ENCODE data around the gene RNF150.
A peak's percentile ranks its signal among the peaks of the same experiment; 100 is the strongest.

RNF150 gene

DNA sequence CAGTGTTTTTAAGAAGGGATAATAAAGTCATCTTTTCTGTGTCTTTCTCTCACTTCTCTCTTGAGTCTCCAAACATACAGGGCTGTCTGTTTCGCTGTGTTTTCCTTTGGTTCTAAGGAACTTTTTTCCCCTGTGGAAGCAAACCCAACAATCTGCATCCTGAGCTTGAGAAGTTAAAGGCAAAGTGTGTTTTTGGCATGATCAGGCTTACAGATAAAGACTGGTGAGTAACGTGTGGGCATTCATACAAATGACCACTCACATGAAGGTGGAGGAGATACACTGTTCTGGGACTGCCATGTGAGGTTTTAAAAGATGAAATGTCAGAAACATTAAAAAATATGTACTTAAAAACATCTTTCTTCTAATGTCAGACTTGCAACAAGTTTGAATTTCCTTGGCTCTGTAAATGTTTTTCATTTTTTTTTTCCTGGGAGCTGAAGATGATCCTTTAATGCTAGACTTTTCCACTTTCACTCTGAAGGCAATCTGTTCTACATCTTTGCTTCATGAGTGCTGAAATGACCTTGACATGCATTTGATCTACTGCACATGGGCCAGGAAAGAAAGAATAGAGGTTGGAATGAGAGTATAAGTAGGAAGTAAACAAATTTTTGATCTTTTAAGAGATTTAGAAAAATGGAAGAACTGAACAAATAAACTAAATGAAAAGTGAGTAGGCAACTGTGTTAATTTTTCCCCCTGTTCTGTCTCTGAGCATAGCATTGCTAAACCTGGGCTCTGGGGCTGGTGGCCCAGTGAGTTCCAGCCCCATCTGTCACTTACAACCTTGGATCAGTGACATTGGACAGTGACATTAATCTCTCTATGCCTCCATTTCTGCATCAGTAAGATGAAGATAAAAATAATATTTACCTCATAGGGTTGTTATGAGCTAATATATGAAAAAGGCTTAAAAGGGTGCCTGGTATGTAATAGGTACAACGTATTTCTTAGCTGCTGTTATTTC, 226.0 kb downstream of the RNF150 start:
- TF ChIP-seq, protein P1, sequence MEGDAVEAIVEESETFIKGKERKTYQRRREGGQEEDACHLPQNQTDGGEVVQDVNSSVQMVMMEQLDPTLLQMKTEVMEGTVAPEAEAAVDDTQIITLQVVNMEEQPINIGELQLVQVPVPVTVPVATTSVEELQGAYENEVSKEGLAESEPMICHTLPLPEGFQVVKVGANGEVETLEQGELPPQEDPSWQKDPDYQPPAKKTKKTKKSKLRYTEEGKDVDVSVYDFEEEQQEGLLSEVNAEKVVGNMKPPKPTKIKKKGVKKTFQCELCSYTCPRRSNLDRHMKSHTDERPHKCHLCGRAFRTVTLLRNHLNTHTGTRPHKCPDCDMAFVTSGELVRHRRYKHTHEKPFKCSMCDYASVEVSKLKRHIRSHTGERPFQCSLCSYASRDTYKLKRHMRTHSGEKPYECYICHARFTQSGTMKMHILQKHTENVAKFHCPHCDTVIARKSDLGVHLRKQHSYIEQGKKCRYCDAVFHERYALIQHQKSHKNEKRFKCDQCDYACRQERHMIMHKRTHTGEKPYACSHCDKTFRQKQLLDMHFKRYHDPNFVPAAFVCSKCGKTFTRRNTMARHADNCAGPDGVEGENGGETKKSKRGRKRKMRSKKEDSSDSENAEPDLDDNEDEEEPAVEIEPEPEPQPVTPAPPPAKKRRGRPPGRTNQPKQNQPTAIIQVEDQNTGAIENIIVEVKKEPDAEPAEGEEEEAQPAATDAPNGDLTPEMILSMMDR (conservative IDR thresholded peaks at IDR 0.05; ENCODE audit: control insufficient read depth, insufficient read depth, low read depth, low read length): no peak
- no peak for DNase-seq (ENCODE audit: low read depth)
- H3K4me3 ChIP-seq (ENCODE audit: control insufficient read depth, low read depth, low read length): no peak overlapping the region

DNA sequence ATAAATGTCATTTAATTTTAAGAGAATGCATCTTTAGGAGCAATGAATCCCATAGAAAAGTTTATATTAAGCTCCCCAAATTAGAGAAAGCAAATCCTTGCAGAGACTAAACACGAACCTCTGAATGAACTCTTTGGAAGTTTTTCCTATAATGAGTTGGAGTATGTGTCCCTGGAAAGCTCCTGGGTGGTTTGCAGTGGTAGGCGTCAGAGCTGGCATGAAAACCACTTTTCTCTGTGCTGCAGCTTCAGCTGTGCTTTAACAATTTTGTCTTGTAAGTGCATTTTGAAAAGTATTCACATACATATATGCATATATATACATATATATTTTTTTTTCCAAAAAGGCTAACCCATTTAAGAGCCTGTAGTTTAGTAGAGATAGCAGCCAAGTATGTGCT, 228.4 kb downstream of the RNF150 start:
- TF ChIP-seq, protein P1 (conservative IDR thresholded peaks at IDR 0.05; ENCODE audit: control insufficient read depth, insufficient read depth, low read depth, low read length): no peak
- no peak for DNase-seq (ENCODE audit: low read depth)
- H3K4me3 ChIP-seq (ENCODE audit: control insufficient read depth, low read depth, low read length): no peak overlapping the region

DNA sequence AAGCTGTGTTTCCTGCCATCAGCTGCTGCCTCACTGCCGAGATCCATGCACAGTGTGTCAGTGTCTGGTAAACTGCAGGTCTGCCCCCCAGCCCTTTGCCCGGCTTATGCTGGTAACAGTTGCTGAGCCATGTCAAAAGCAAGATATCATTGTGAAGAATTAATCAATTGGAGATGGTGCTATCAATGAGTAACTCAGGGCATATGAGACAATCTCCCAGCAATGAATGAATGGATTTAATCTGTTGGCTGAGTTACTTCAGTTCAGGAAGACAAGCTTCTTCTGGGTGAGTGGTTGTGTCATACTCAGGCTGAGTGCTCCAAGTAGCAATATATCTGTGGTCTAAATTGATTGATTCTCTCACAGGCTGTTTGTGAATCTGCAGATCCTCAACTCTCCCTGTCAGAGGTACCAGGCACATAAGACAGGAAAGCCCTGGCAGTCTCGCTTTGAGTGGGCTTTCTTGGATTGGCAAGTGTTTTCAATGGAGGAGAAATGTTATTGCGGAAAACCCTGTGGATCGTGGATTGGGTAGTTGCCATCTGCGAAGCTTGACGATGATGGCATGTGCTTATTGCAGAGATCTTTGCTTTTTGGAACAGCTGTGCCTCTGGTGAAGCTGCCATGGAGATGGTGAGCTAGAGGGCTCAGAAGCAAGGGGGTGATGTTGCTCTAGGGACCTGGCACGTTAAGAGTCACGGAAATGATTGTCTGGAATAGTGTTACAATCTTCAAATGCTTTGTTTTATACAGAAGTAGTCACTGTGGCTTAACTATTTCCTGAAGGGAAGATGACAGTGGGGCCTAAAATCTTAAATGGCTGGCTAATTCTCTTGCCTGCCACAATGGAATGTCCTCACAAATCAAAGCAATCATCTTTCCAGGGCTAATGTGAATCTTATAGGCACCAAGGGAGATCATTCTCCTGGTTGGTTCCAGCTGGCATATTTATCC, 229.5 kb downstream of the RNF150 start:
- H3K4me3 ChIP-seq (ENCODE audit: control insufficient read depth, low read depth, low read length): no peak overlapping the region
- no peak for DNase-seq (ENCODE audit: low read depth)
- TF ChIP-seq, protein P1 (conservative IDR thresholded peaks at IDR 0.05; ENCODE audit: control insufficient read depth, insufficient read depth, low read depth, low read length): no peak

DNA sequence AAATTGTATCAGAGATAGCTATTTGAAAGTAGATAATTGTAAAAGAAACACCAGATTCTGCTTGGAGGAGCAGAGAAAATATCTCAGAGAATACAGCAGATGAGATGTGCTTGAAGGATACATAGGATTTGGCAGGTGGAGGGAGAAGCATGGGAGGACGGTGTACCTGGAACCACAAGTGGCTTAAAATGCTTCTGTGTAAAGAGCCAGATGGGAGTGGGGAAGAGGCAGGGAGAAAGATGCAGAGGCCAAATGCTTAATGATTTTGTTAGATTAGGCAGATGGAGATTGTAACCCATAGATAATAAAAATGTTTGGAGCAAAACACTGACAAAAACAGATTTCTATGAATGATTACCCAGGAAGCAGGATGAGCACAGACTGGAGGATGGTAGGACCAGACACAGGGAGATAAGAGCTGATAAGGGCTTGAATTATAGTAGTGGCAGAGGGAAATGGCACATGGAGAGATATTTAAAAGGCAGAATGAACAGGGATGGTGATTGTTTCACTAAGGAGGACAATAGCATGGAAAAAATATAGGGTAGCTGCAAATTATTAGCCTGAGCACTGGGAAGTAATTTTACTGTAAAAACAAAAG, 231.4 kb downstream of the RNF150 start:
- no peak for DNase-seq (ENCODE audit: low read depth)
- TF ChIP-seq, protein P1 (conservative IDR thresholded peaks at IDR 0.05; ENCODE audit: control insufficient read depth, insufficient read depth, low read depth, low read length): no peak
- H3K4me3 ChIP-seq (ENCODE audit: control insufficient read depth, low read depth, low read length): no peak overlapping the region

DNA sequence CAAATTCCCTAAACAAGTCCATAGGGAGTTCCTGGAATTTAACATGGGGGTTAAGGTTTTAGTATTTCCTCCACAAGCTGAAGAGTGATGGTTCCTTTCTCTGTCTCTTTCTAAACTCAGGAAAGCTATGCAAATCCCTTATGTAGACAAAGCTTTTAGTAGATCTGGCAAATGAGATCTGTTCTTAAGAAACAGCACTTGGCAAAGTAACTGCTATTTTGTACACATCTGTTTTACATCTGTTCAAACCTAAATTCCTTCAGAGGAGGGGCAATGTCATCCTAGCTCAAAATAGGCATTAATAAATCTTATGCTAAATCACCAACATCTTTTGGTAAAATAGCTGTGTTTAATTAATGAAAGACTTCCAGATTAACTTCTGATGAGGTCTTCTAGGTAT, 239.3 kb downstream of the RNF150 start:
- H3K4me3 ChIP-seq (ENCODE audit: control insufficient read depth, low read depth, low read length): no peak overlapping the region
- TF ChIP-seq, protein P1 (conservative IDR thresholded peaks at IDR 0.05; ENCODE audit: control insufficient read depth, insufficient read depth, low read depth, low read length): no peak
- DNase-seq (ENCODE audit: low read depth): peak; percentile 83

DNA sequence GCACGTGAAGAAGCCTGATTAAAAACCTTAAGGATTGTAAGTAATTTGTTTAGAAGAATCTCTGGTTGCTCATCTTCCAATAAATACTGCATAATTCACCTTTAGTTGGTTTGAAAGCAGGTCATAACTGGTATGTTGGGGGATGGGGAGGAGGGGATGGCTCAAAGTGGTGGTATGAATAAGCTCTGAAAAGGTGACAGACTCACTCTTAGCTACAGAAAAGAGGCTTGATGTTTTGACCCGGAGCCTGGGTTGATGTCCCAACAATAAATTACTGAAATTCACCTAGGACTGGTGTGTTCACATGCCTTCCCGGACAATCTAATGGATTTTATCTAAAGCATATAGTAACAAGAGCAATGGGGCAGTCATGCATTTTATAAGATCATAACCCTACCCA, 245.2 kb downstream of the RNF150 start:
- no peak overlapping the region for H3K4me3 ChIP-seq (ENCODE audit: control insufficient read depth, low read depth, low read length)
- no peak for DNase-seq (ENCODE audit: low read depth)
- TF ChIP-seq, protein P1 (conservative IDR thresholded peaks at IDR 0.05; ENCODE audit: control insufficient read depth, insufficient read depth, low read depth, low read length): no peak
